Tongue (tissue), 2 donors: ENCODE measurements around the gene NPC2. TPM values are rescaled to one million over a fixed set of nuclear protein-coding genes. Genes with fewer than 3 reads are reported as not detected.
"Not testable (repeated sequence)": the region's sequence is repeated elsewhere in the genome, so short reads cannot be mapped to it uniquely, and the experiment has no call there.

Source experiments
- DNase-seq: peaks from one replicate; pipeline ENCODE4 v3.0.0-alpha.2; 2015
- total RNA-seq: library from RNA; depleted of rRNA; stranded (reverse); fragments of >200 nt; gene quantifications from one replicate; pipeline ENCODE4 v1.2.3, GENCODE V29; 2014

The NPC2 gene
- 67.7 TPM for total RNA-seq

- no peak for DNase-seq
These were observed at the start of gene NPC2 for GRCh38 chr14:74492776-74493342. Gene NPC2 (minus strand): TSS chr14:74493305. CDS start chr14:74493274, 31 bp downstream.

- DNase-seq = no peak
These were observed 49.1 kb upstream of the NPC2 start for GRCh38 chr14:74542056-74542685.

- DNase-seq = no peak
These were observed 48.1 kb upstream of the NPC2 start for GRCh38 chr14:74541225-74541624.

GRCh38 chr14:74539503-74539902, 46.4 kb upstream of the NPC2 start:
- DNase-seq = no peak

GRCh38 chr14:74538411-74539391, 45.6 kb upstream of the NPC2 start:
- DNase-seq = no peak

- not testable (repeated sequence) for DNase-seq
These were observed 43.2 kb upstream of the NPC2 start for GRCh38 chr14:74536336-74536735.

- no peak for DNase-seq
These were observed 42.7 kb upstream of the NPC2 start for GRCh38 chr14:74535756-74536325.

- DNase-seq = no peak
These were observed 40.5 kb upstream of the NPC2 start for GRCh38 chr14:74533576-74533975.

- DNase-seq = no peak
These were observed 39.1 kb upstream of the NPC2 start for GRCh38 chr14:74532246-74532645.

- peak; percentile 51 for DNase-seq
These were observed 38.4 kb upstream of the NPC2 start for GRCh38 chr14:74531467-74531866.

- DNase-seq = no peak
These were observed 37.9 kb upstream of the NPC2 start for GRCh38 chr14:74531006-74531405.

GRCh38 chr14:74528886-74529285, 35.8 kb upstream of the NPC2 start:
- DNase-seq = no peak

- no peak for DNase-seq
These were observed 35.3 kb upstream of the NPC2 start for GRCh38 chr14:74528406-74528805.

- no peak for DNase-seq
These were observed 34.7 kb upstream of the NPC2 start for GRCh38 chr14:74527736-74528280.

- no peak for DNase-seq
These were observed 33.9 kb upstream of the NPC2 start for GRCh38 chr14:74526854-74527585.

- DNase-seq = peak; percentile 77
These were observed 32.3 kb upstream of the NPC2 start for GRCh38 chr14:74525361-74525851.

- DNase-seq = no peak
These were observed 31.7 kb upstream of the NPC2 start for GRCh38 chr14:74524812-74525135.

GRCh38 chr14:74524076-74524811, 31.1 kb upstream of the NPC2 start:
- DNase-seq = no peak

- DNase-seq = no peak
These were observed 29.6 kb upstream of the NPC2 start for GRCh38 chr14:74522740-74523139.

- DNase-seq = no peak
These were observed 28.7 kb upstream of the NPC2 start for GRCh38 chr14:74521756-74522155.
